ENCODE measurements around the gene CACNA1G. TPM values are rescaled to one million over a fixed set of nuclear protein-coding genes. Genes with fewer than 3 reads are reported as not detected.

Gene CACNA1G
- total RNA-seq, 1 experiment from 2014 or later: not detected

DNA sequence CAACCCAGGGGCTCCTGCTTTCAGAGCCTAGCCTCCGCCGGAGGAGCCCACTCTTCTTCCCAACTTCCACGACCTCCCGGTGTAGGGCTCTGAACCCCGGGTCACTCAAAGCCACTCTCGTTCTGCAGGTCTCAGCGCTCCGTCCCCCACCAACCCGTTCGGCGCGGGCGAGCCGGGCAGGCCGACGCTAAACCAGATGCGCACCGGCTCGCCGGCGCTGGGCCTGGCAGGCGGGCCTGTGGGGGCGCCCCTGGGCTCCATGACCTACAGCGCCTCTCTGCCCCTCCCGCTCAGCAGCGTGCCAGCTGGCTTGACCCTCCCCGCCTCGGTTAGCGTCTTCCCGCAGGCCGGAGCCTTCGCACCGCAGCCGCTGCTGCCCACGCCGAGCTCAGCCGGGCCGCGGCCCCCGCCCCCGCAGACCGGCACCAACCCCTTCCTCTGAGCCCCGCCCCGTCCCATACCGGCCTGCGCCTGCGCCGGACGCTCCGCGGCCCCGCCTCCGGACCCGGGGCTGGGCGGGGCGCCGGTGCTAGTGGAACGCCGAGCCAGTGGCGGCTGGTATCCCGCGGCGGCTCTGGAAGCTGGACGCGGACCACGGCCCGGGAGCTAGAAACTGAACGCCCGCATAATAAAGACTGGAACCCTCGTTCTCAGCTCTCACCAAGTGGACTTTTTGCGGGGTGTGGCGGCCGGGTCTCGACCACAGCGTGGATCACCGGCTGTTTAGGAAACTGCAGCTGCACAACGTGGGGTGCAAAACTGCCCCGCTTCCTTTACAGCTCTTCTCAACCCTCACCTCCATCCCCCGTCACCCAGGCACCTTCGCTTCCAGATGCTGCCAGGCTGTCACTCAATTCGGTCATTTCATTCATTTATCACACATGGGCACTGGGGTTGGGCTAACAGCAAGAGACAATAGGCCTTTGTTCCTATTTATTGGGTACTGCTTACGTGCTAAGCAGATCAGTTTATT lies 18.5 kb upstream of the CACNA1G start:
- in situ Hi-C loops (cut with HindIII; ENCODE audit: low pct_unique_long_range_greater_than_20kb, low sequenced_read_pairs): no loop called here
- peak; percentile 80 for DNase-seq (ENCODE audit: low read depth, low spot score)

DNA sequence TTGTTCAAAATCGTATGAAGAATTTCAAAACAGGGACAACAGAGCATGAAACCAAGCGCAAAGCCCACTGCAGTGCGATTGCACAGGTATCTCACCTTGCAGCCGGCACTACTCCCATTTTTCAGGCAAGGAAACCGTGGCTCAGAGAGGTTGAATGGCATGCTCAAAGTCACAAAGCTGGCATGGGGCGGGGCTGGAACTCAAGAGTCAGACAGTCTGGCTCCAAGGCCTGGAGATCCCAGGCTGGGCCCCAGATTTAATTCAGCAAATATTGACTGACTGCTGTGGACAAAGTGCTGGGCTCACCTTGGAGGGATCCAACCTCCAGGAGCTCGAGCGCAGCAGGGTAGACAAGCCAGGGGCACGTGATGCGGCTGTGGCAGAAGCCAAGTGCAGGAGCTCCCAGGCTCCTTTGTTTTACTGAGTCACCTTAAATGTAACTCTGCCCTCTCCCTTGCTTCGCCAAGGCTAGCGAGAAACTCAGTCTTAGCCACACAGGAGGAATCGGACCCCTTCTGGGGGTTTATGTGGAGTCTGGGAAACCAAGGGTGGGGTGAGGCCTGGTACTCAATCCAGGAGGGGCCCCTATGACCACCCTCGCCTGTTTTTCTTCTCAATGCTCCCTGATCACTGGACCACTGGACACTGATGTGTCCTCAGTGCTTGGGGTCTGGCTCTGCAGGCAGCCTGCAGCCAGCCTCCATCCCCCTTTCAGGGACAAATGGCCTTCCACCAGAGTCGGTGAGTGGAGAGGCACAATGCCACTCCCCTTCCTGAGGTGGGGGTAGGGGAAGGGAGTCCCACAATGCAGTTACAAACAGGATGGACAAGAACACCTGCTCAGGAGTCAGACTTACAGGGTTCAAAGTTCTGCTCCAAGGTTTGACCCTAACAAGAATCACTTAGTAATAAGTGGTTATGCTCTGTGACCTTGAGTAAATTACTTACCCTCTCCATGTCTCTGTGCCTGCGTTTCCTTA lies 17.4 kb upstream of the CACNA1G start:
- in situ Hi-C loops (cut with HindIII; ENCODE audit: low pct_unique_long_range_greater_than_20kb, low sequenced_read_pairs): no loop called here
- no peak for DNase-seq (ENCODE audit: low read depth, low spot score)

DNA sequence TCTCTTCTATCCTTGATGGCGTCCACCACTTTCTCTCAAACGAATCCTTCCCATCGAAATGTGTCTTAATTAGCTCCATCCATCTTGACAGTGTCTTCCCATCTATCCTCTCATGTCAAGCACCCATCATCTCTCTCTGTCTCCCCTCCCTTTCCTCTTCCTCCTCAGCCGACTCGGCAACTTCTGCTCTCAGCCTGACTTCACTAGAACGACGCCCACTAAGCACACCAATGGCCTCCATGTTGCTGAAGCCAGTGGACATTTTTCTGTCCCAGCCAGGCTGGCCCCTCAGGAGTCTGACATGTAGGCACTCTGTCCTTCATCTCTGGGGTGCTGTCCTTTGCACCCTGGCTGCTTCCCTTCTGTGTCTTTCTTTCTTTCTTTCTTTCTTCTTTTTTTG lies 16.0 kb upstream of the CACNA1G start:
- no peak for DNase-seq (ENCODE audit: low read depth, low spot score)
- in situ Hi-C loops (cut with HindIII; ENCODE audit: low pct_unique_long_range_greater_than_20kb, low sequenced_read_pairs): no loop called here

DNA sequence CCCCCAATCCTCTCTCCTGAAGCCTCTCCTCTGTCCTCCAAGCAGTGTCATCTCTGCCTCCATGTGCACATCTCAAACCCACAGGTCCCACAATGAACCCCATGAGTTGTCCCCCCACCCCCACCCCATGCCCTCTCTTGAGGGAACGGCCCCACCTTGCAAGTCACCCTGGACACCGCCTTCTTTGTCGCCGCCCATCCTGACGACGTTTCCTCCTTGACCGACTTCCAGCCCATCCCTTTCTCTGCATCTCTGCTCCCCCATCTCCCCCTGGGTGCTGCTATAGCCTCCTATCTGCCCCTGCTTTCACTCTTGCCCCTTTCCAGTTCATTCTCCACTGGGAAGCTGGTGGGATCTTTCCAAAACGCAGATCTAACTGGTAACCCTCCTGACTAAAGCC lies 15.2 kb upstream of the CACNA1G start:
- in situ Hi-C loops (cut with HindIII; ENCODE audit: low pct_unique_long_range_greater_than_20kb, low sequenced_read_pairs): no loop called here
- no peak for DNase-seq (ENCODE audit: low read depth, low spot score)

DNA sequence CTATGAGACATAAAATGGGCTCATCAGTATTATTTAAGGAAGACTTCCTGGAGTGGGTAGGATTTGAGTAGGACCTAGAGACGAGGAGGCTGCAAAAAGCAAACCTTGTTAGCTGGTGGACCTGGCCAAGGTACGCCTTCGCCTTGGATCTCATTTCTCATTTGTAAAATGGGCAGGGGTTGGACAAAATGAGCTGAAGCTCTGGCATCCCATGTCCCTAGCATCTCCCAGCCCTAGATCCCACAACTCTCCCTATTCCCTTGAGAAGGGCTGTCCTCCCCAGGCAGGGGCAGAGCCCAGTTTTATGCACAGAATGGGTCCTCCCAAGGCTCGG lies 13.8 kb upstream of the CACNA1G start:
- no peak for DNase-seq (ENCODE audit: low read depth, low spot score)
- in situ Hi-C loops (cut with HindIII; ENCODE audit: low pct_unique_long_range_greater_than_20kb, low sequenced_read_pairs): no loop called here

DNA sequence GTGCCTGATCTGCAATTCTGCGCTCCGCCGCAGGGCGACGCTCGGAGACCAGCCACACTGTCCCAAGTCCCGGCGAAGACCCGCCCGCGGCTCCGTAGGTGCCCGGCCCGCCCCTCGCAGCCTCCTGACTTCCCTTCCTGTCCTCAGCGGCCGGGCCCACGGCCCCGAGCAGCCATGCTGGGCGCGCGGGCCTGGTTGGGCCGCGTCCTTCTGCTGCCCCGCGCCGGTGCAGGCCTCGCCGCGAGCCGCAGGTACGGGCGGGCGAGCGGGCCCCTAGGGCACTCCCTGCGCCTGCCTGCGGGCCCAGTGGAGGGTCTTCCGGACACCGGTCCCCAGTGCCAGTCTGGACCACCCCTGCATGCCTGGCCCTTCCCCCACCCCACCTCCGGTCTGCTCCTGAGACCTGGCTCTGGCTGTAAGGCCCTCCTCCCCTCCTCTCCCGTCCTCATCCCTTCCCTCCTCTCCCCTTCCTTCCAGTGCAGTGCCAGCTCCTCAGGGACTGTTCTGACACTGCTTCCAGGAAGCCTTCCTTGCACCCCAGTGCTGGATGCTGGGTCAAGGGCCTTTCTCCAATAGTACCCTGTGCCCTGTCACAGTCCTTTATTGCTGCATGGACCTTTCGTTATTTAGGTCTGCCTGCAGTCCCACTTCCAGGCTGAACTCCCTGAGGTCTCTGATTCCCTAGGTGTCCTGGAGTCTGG lies 13.3 kb upstream of the CACNA1G start, which contains the start of gene SPATA20:
TSS of gene SPATA20 (plus strand) at position 140 of the 701 bp plus-strand sequence. CDS start at position 175, 35 bp downstream.
- DNase-seq (ENCODE audit: low read depth, low spot score): peak; percentile 93
- in situ Hi-C loops (cut with HindIII; ENCODE audit: low pct_unique_long_range_greater_than_20kb, low sequenced_read_pairs): no loop called here

DNA sequence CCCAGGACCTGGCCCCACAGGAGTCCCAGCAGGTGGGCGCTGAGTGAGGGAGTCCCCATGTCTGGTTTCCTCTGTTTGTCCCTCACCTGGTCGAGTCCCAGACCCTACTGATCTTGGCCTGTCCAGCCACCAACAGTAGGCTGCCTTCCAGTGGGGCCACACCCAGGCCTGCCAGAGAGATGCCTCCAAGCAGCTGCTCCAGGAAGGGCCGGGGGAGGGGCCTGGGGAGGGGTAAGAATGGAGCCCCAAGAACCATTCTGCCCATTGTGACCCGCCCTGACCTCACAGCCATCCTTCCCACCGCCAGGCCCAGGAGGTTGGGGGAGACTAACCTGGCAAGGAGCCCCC lies 12.8 kb upstream of the CACNA1G start:
- in situ Hi-C loops (cut with HindIII; ENCODE audit: low pct_unique_long_range_greater_than_20kb, low sequenced_read_pairs): no loop called here
- no peak for DNase-seq (ENCODE audit: low read depth, low spot score)

DNA sequence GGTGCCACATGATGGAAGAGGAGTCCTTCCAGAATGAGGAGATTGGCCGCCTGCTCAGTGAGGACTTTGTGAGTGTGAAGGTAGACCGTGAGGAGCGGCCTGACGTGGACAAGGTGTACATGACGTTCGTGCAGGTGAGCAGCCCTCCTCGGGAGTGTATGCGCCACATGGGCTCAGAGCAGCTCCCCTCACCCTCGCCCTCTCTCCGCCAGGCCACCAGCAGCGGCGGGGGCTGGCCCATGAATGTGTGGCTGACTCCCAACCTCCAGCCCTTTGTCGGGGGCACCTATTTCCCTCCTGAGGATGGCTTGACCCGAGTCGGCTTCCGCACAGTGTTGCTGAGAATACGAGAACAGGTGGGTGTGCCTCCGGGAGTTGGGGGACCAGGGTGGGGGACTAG lies 11.7 kb upstream of the CACNA1G start:
- in situ Hi-C loops (cut with HindIII; ENCODE audit: low pct_unique_long_range_greater_than_20kb, low sequenced_read_pairs): no loop called here
- DNase-seq (ENCODE audit: low read depth, low spot score): no peak

DNA sequence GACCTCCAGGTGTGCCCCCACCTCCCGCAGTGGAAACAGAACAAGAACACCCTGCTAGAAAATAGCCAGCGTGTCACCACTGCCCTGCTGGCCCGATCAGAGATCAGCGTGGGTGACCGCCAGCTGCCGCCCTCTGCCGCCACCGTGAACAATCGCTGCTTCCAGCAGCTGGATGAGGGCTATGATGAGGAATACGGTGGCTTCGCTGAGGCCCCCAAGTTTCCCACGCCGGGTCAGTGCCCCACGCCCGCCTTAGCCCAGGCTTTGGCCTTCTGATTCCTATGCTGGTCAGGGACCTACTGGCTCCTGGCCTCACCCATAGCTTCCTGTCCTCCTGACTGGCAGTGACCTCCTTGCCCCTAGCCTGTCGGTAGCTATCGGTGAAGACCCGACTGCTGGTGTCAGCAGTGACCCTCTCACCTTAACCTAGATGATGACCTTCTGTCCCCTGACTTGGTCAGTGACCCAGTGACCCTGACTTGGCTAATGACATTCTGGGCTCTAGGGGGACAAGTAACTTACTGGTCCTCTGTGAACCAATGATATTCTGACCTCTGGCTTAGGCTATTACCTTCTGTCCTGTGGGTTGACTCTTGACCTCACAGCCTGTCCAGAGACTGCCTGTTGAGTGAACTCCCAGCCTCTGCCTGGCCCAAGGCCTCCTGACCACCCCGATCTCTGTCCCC lies 11.1 kb upstream of the CACNA1G start:
- in situ Hi-C loops (cut with HindIII; ENCODE audit: low pct_unique_long_range_greater_than_20kb, low sequenced_read_pairs): no loop called here
- no peak for DNase-seq (ENCODE audit: low read depth, low spot score)

DNA sequence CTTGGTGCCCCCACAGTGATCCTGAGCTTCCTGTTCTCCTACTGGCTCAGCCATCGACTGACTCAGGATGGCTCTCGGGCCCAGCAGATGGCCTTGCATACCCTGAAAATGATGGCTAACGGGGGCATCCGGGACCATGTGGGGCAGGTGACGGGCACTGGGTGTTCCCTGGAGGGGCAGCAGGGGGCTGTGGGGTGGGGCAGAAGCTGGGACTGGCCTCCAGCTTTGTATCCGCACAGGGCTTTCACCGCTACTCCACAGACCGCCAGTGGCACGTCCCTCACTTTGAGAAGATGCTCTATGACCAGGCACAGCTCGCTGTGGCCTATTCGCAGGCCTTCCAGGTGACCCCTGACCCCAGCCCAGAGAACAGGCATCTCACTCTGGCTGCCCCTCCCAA lies 10.5 kb upstream of the CACNA1G start:
- in situ Hi-C loops (cut with HindIII; ENCODE audit: low pct_unique_long_range_greater_than_20kb, low sequenced_read_pairs): no loop called here
- DNase-seq (ENCODE audit: low read depth, low spot score): no peak

DNA sequence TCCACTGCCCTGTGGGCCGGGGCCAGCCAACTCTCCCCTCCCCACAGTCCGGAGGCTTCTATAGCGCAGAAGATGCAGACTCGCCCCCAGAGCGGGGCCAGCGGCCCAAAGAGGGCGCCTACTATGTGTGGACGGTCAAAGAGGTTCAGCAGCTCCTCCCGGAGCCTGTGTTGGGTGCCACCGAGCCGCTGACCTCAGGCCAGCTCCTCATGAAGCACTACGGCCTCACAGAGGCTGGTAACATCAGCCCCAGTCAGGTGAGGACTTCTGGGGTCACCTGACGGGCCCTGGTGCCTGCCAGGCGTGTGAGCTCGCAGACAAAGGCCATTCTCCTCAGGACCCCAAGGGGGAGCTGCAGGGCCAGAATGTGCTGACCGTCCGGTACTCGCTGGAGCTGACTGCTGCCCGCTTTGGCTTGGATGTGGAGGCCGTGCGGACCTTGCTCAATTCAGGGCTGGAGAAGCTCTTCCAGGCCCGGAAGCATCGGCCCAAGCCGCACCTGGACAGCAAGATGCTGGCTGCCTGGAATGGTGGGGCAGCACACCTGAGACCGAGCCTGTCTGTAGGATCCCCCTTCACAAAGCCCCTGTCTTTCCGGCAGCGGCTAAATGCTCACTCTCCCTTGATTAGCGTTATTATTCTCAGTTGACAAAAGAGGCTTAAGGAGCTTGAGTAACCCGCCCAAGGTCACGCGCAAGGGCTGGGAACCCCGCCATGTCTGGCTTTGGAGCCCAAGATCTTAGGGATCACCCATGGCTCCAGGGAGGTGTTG lies 9.7 kb upstream of the CACNA1G start:
- in situ Hi-C loops (cut with HindIII; ENCODE audit: low pct_unique_long_range_greater_than_20kb, low sequenced_read_pairs): no loop called here
- DNase-seq (ENCODE audit: low read depth, low spot score): peak; percentile 84

DNA sequence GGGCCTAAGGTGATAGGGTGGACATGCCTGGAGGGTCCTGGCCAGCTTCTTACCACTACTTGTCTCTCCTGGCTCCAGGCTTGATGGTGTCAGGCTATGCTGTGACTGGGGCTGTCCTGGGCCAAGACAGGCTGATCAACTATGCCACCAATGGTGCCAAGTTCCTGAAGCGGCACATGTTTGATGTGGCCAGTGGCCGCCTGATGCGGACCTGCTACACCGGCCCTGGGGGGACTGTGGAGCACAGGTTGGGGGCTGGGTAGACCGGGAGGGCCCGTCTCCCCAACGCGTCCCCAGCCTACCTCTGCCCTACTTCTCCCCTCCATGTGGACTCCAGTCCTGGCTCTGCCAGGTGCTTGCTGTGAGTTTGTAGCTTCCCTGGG lies 9.1 kb upstream of the CACNA1G start:
- DNase-seq (ENCODE audit: low read depth, low spot score): no peak
- in situ Hi-C loops (cut with HindIII; ENCODE audit: low pct_unique_long_range_greater_than_20kb, low sequenced_read_pairs): no loop called here

DNA sequence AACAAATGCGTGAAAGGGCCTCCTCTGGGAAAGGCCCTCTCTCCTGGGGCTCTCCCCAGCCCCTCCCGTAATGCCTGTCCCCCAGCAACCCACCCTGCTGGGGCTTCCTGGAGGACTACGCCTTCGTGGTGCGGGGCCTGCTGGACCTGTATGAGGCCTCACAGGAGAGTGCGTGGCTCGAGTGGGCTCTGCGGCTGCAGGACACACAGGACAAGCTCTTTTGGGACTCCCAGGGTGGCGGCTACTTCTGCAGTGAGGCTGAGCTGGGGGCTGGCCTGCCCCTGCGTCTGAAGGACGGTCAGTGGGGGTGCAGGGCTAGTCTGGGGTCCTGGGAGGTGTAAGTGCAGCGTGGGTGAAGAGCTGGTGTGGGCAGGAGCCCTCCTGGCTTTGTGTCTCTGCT lies 8.6 kb upstream of the CACNA1G start:
- in situ Hi-C loops (cut with HindIII; ENCODE audit: low pct_unique_long_range_greater_than_20kb, low sequenced_read_pairs): no loop called here
- no peak for DNase-seq (ENCODE audit: low read depth, low spot score)

DNA sequence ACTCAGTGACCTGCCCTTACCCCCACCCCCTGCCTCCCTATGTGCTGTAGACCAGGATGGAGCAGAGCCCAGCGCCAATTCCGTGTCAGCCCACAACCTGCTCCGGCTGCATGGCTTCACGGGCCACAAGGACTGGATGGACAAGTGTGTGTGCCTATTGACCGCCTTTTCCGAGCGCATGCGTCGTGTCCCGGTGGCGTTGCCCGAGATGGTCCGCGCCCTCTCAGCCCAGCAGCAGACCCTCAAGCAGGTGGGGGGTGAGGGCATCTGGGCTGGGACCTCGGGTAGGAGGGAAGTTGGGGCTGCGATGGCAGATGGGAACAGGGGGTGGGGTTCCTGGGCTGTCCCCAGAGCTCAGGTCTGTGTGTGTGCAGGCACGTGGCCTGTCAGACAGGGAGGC lies 6.3 kb upstream of the CACNA1G start:
- in situ Hi-C loops (cut with HindIII; ENCODE audit: low pct_unique_long_range_greater_than_20kb, low sequenced_read_pairs): no loop called here
- DNase-seq (ENCODE audit: low read depth, low spot score): no peak

DNA sequence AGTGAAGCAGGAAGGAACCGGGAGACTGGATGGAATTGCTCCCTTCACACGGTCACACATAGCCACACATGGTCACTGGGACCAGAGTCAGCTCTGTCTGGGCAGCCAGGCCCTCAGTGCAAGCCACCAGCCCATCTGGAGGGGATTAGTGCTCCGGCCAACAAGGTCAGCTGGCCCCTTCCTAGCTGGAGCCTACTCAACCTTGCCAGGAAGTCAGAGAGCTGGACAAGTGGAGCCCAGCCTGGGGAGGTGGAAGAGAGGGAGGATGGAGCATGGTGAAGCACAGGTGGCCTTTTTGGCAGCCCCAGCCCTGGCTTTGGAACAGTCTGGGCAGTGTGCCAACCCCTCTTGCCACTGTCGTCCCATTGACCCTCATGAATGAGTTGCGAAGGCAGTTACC lies 3.7 kb upstream of the CACNA1G start:
- DNase-seq (ENCODE audit: low read depth, low spot score): no peak
- in situ Hi-C loops (cut with HindIII; ENCODE audit: low pct_unique_long_range_greater_than_20kb, low sequenced_read_pairs): no loop called here

DNA sequence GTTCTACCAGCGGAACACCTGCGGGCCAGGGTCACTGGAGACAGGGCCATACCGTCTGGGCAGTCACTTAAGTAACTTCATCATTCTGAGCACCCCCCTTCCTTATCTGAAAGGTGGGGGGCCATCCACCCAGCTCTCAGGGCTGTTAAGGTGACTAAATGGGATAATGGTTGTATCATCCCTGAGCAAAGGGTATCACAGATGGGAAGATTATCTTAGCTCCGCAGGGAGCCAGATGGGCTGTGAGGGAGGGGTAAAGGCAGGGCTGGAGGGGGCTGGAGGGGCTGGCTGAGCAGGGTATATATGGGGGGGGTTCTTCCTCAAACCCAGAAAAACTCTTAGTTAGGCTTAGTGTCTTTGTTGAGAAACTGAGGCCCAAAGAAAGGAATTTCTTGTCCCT lies 2.9 kb upstream of the CACNA1G start:
- DNase-seq (ENCODE audit: low read depth, low spot score): no peak
- in situ Hi-C loops (cut with HindIII; ENCODE audit: low pct_unique_long_range_greater_than_20kb, low sequenced_read_pairs): no loop called here

DNA sequence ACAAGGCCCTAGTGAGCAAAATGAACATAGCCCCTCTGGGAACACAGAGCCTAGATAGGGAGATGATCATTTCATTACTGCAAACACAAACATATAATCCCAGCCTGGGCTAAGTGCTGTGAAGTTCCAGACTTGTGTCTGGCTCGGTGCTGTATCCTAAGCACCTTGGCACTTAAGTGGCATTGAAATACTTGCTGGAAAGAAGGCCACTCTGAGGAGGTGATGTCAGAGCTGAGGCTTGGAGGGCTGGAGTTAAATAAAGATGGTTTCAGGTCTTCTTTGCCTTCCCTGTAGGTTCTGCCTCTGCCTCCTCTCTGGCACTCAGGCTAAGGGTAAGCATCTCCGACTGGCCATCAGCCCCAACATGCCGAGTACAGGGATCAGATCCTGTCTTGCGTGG lies 2.4 kb upstream of the CACNA1G start:
- no peak for DNase-seq (ENCODE audit: low read depth, low spot score)
- in situ Hi-C loops (cut with HindIII; ENCODE audit: low pct_unique_long_range_greater_than_20kb, low sequenced_read_pairs): no loop called here
